Measurements from ENCODE around the gene PIK3R5.

- TF ChIP-seq CTCF (IDR thresholded peaks at IDR 0.05; ENCODE audit: insufficient read depth, low read depth, low read length) (no peak), EZH2 (IDR thresholded peaks at IDR 0.05; ENCODE audit: insufficient read depth, low read length) (no peak)
These were observed 98.0 kb downstream of the PIK3R5 start, which contains the start of gene PIK3R6 for GRCh38 chr17:8867361-8867981.

Data from astrocyte (in vitro differentiated cells and primary cell).